ENCODE data around the gene KLHL35.

- TF ChIP-seq CTCF (IDR thresholded peaks at IDR 0.05; ENCODE audit: low read depth, low read length): no peak
- TF ChIP-seq POLR2A (IDR thresholded peaks at IDR 0.05; ENCODE audit: extremely low read depth, insufficient read length): no peak
- TF ChIP-seq MYC (IDR thresholded peaks at IDR 0.05; ENCODE audit: low read depth, low read length): no peak
- no peak for TF ChIP-seq MAX (IDR thresholded peaks at IDR 0.05; ENCODE audit: low read depth, low read length)
These were observed 16.8 kb upstream of the KLHL35 start for GRCh38 chr11:75449776-75450175.
